ENCODE results near the gene CANT1.

DNA sequence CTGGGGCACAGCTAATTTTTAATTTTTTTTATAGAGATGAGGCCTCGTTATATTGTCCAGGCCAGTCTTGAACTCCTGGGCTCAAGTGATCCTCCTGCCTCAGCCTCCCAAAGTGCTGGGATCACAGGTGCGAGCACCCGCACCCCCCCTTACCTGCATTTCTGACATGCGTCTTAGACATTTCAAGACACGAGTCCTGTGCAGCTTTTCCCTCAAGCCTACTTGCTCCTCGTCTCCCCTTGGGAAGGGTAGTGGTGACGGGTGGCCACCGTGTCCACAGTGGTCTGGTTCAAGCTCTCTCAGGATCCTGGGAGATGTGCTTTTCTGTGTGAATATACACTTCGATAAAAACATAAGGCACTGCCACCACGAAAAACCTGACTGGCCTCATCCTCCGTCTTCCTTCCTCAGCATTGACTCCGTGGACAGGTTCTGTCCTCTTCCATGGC is 9.6 kb downstream of the CANT1 start:
- TF ChIP-seq POLR2AphosphoS5 (IDR thresholded peaks at IDR 0.05; ENCODE audit: borderline replicate concordance, low read depth, low read length) (no peak), EZH2 (IDR thresholded peaks at IDR 0.05) (no peak)
